GM12878 (cell line): ENCODE data around the gene CHFR. TPM values are rescaled to one million over a fixed set of nuclear protein-coding genes. Genes with fewer than 3 reads are reported as not detected.

ENCODE experiments used
- ATAC-seq: fragments of 200-7000 bp; cut with Tn5 transposase; 3 replicates; pipeline ENCODE4 v1.9.1; 2020; ENCODE audit warnings: mild to moderate bottlenecking, moderate library complexity
- BruUV-seq: library from RNA; stranded (reverse); fragments of 400-500 nt; replicated peaks from 2 replicates; lab custom pipeline; 2021; lab: Mats Ljungman, UMichigan
- CTCF ChIA-PET: fragments of 300-600 bp; sonication (Branson Sonifier 250); formaldehyde crosslinking; extraction: SDS; loops from one replicate; lab custom pipeline; 2021; ENCODE audit warnings: inconsistent platforms; lab: Yijun Ruan, JAX
- POLR2A ChIA-PET: fragments of 350-600 bp; formaldehyde crosslinking; extraction: SDS; loops from one replicate; lab custom pipeline; 2021; ENCODE audit warnings: inconsistent platforms; lab: Charles Lee
- RAD21 ChIA-PET: fragments of 300-600 bp; sonication (Branson Sonifier 250); formaldehyde crosslinking; loops from one replicate; lab custom pipeline; 2023; ENCODE audit warnings: antibody characterized with exemption; ENCODE audit not compliant: unreplicated experiment; lab: Charles Lee
- SMC1A ChIA-PET: fragments of 300-600 bp; sonication (Branson Sonifier 250); formaldehyde crosslinking; loops from one replicate; lab custom pipeline; 2023; ENCODE audit not compliant: unreplicated experiment, uncharacterized antibody; lab: Charles Lee
- DNase-seq: peaks from one replicate; pipeline ENCODE4 v3.0.0-alpha.2; 2011; ENCODE audit warnings: low read depth, low spot score
- FAIRE-seq: peaks from 3 replicates; lab custom pipeline; 2011; peaks lifted over from hg19 to GRCh38; lab: Jason Lieb, UNC
- H2AFZ ChIP-seq: 2 replicates; pipeline ENCODE4 v1.6.0; 2011; ENCODE audit warnings: low read depth, low read length, control low read depth; ENCODE audit not compliant: control insufficient read depth
- H3K27ac ChIP-seq: 2 replicates; pipeline ENCODE4 v1.5.1; 2011; ENCODE audit warnings: control low read depth; ENCODE audit not compliant: control insufficient read depth, insufficient read depth
- H3K27me3 ChIP-seq, 2 experiments: replicated peaks in 1 of 2; 2 replicates each; pipeline versions ENCODE4 v1.6.0 to v1.6.1; 2011; ENCODE audit warnings: low read length in 1 of 2; ENCODE audit not compliant: control insufficient read depth in 2 of 2, insufficient read depth in 2 of 2
- H3K36me3 ChIP-seq, 2 experiments: 2 replicates each; pipeline ENCODE4 v1.5.1; 2011; ENCODE audit warnings: low read length in 1 of 2; ENCODE audit not compliant: control insufficient read depth in 2 of 2, insufficient read depth in 2 of 2
- H3K4me1 ChIP-seq: 2 replicates; pipeline ENCODE4 v1.6.1; 2011; ENCODE audit warnings: mild to moderate bottlenecking, low read length, moderate library complexity, mixed read lengths; ENCODE audit not compliant: control insufficient read depth, insufficient read depth
- H3K4me2 ChIP-seq: 2 replicates; pipeline ENCODE4 v1.6.0; 2011; ENCODE audit warnings: control low read depth; ENCODE audit not compliant: control insufficient read depth, insufficient read depth
- H3K4me3 ChIP-seq: fragments of 200-600 bp; sonication (generic); 2 replicates; pipeline ENCODE4 v1.5.1; 2016
- H3K79me2 ChIP-seq: 2 replicates; pipeline ENCODE4 v1.6.0; 2011; ENCODE audit warnings: low read length; ENCODE audit not compliant: control insufficient read depth, insufficient read depth
- H3K9ac ChIP-seq: 2 replicates; pipeline ENCODE4 v1.8.0; 2011; ENCODE audit warnings: low read length, control low read depth, mixed read lengths; ENCODE audit not compliant: control insufficient read depth, insufficient read depth
- H3K9me3 ChIP-seq: replicated peaks from 3 replicates; pipeline ENCODE4 v1.5.1; 2011; ENCODE audit warnings: mild to moderate bottlenecking, low read length; ENCODE audit not compliant: control insufficient read depth, insufficient read depth
- H4K20me1 ChIP-seq: 2 replicates; pipeline ENCODE4 v1.6.0; 2011; ENCODE audit not compliant: control insufficient read depth, insufficient read depth
- CBFB ChIP-seq: IDR thresholded peaks from 2 replicates; pipeline ENCODE4 v1.6.1; 2016; ENCODE audit warnings: antibody characterized with exemption, low read depth
- CREB1 ChIP-seq: IDR thresholded peaks from 2 replicates; pipeline ENCODE4 v1.6.1; 2012; ENCODE audit warnings: low read depth, mild to moderate bottlenecking, inconsistent platforms
- HDGF ChIP-seq: fragments of 450-650 bp; IDR thresholded peaks from 2 replicates; pipeline ENCODE4 v1.6.1; 2016; ENCODE audit warnings: antibody characterized with exemption
- KLF5 ChIP-seq: fragments of 450-650 bp; IDR thresholded peaks from 2 replicates; pipeline ENCODE4 v1.6.1; 2014; ENCODE audit warnings: mild to moderate bottlenecking; ENCODE audit not compliant: partially characterized antibody
- LARP7 ChIP-seq: fragments of 450-650 bp; IDR thresholded peaks from 2 replicates; pipeline ENCODE4 v1.6.1; 2017; ENCODE audit warnings: mild to moderate bottlenecking
- MTA2 ChIP-seq: fragments of 450-650 bp; IDR thresholded peaks from 2 replicates; pipeline ENCODE4 v1.6.1; 2016; ENCODE audit warnings: low read depth, mild to moderate bottlenecking, moderate library complexity
- PAX5 ChIP-seq: IDR thresholded peaks from 2 replicates; pipeline ENCODE4 v1.6.1; 2011; ENCODE audit warnings: low read depth, low read length, borderline replicate concordance
- POLR2A ChIP-seq: IDR thresholded peaks from 2 replicates; pipeline ENCODE4 v1.6.1; 2011; ENCODE audit warnings: low read depth, mild to moderate bottlenecking, low read length
- SREBF2 ChIP-seq: IDR thresholded peaks from 2 replicates; pipeline ENCODE4 v1.6.1; 2012; ENCODE audit warnings: mild to moderate bottlenecking, low read length
- TARDBP ChIP-seq: IDR thresholded peaks from 2 replicates; pipeline ENCODE4 v1.6.1; 2016; ENCODE audit warnings: borderline replicate concordance
- WGBS: methylation state at CpG from one replicate; pipeline ENCODE4 v1.1.6; 2016; ENCODE audit warnings: low lambda C conversion rate; ENCODE audit not compliant: insufficient replicate concordance, insufficient coverage; ENCODE audit errors: missing lambda C conversion rate; 5-methylcytosine and 5-hydroxymethylcytosine counted together
- in situ Hi-C: fragments of 300-500 bp; cut with MboI; formaldehyde crosslinking; loops from 9 replicates; pipeline ENCODE4 v1.14.3; 2018; ENCODE audit warnings: mixed read lengths
- intact Hi-C: fragments of 100-400 bp; cut with micrococcal nuclease; formaldehyde crosslinking; loops from one replicate; pipeline ENCODE4 v1.14.2; 2022; ENCODE audit not compliant: unreplicated experiment
- polyA plus RNA-seq, 11 experiments: library from polyadenylated mRNA; depleted of rRNA in 4 of 11; unstranded in 6 of 11; stranded (reverse) in 5 of 11; fragments of >200 nt; fragmentation: Nextera tagmentation in 4 of 11; fragmentation: Illumina TruSeq in 1 of 11; extraction: Ambion mirVana in 4 of 11; extraction: Trizol in 1 of 11; gene quantifications; 1 replicate in 1 of 11; 2 replicates in 10 of 11; pipeline versions ENCODE4 v1.2.1 to v1.2.3, GENCODE V29; 2011 to 2016; ENCODE audit warnings: inconsistent platforms in 2 of 11, missing spikeins in 2 of 11, low read depth in 1 of 11
- total RNA-seq, 4 experiments: library from RNA; depleted of rRNA in 3 of 4; stranded (reverse); fragments of >200 nt in 3 of 4; fragmentation: Illumina TruSeq in 1 of 4; extraction: Trizol in 1 of 4; gene quantifications; 2 replicates each; pipeline versions ENCODE4 v1.2.1 to v1.2.3, GENCODE V29; 2013 to 2021

Gene CHFR
- total and polyA plus RNA-seq, 10 of the 15 experiments (the other 5 are each of a cell fraction or from before 2014, with no cell fraction given): 1.1 to 49.4 (median 34.4) TPM

DNA sequence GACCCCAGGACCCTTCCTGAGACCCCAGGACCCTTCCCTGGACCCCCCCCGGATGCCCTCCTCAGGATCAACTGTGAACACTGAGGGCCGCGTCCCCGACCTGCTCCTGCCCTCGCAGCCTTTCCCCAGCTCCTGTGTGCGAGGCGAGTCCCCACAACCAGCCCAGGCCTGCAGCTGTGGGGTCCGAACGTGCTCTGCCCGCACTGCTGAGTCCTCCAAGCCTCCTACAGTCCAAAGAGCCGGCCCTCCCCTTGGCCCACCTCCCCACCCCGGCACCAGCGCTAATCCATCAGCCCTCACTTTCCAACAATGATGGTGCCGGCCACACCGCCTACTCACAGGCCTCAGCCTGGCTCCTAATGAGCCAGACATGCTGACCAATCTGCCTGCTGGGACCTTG, 99.5 kb downstream of the CHFR start (continued):
- no peak for TF ChIP-seq MTA2

DNA sequence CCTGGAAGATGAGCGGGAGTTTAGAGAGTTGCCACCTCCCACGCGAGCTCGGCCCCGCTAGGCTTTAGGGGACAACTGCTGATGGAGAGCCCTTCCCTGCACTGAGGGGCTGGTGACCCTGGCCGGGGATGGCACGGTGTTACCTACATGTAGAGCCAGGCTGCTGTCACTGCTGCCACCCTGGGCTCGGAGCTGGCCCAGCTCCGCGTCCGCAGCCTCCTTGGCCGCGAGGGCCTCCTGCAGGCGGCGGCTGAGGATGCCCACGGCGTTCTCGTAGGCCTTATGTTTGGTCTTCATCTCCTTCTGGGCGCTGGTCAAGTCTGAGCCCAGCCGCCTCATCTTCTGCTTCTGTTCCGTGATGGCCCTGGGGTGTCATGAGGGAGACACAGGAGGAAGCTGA, 101.2 kb downstream of the CHFR start:
- BruUV-seq: no TSS peak

DNA sequence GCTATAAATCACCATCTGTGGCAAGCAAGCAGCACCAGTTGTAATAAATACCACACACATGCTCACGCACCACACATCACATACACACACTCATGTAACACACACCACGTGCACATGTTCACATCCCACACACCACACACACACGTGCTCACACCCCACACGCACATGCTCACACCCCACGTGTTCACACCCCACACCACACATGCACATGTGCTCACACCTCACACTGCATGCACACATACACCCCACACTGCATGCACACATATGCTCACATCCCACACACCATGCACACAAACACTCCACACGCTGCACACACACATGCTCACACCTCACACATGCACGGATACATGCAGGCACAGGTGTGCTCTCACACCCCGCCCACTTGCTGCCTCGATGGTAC, 102.8 kb downstream of the CHFR start:
- 89% methylated on average over 9 of the region's 9 CpGs for WGBS
- H3K4me1 ChIP-seq: no peaks in the 10 kb centered on the region
- no TSS peak for BruUV-seq
- no peaks in the 10 kb centered on the region for H3K79me2 ChIP-seq
- no peaks in the 10 kb centered on the region for H3K9me3 ChIP-seq
- no peak overlapping the region for H2AFZ ChIP-seq
- peaks cover 18 to 46% of the 10 kb centered on the region in 2 experiments for H3K36me3 ChIP-seq
- no peak overlapping the region for H3K27ac ChIP-seq
- ChIA-PET POLR2A (no interaction called here), CTCF (no interaction called here), RAD21 (no interaction called here), SMC1A (no interaction called here)
- H4K20me1 ChIP-seq: no peaks in the 10 kb centered on the region
- no peaks in the 10 kb centered on the region for H3K27me3 ChIP-seq
- H3K4me2 ChIP-seq: no peak overlapping the region
- in situ Hi-C loops (no loop called here), intact Hi-C loops (no loop called here)
- H3K9ac ChIP-seq: no peak overlapping the region
- FAIRE-seq (no peak), DNase-seq (no peak), ATAC-seq (no peak)
- H3K4me3 ChIP-seq: no peak overlapping the region
- TF ChIP-seq HDGF: 0 out of 2 replicates have a peak, but pooled peaks have one; percentile 27
- TF ChIP-seq POLR2A: peak; percentile 71
- no peak for TF ChIP-seq CBFB
- TF ChIP-seq TARDBP: 0 out of 2 replicates have a peak, but pooled peaks have one; percentile 23
- no peak for TF ChIP-seq CREB1
- no peak for TF ChIP-seq PAX5
- TF ChIP-seq KLF5: no peak
- no peak for TF ChIP-seq LARP7

More for the DNA sequence above, 101.2 kb downstream of the CHFR start:
- Histone ChIP-seq H3K9me3 (no peaks in the 10 kb centered on the region), H3K4me1 (no peaks in the 10 kb centered on the region), H4K20me1 (no peaks in the 10 kb centered on the region), H3K4me2 (no peak overlapping the region), H3K9ac (no peak overlapping the region), H3K79me2 (no peaks in the 10 kb centered on the region), H3K4me3 (no peak overlapping the region), H3K36me3 (peaks cover 20 to 39% of the 10 kb centered on the region in 2 experiments), H2AFZ (no peak overlapping the region), H3K27ac (no peak overlapping the region), H3K27me3 (no peaks in the 10 kb centered on the region)
- FAIRE-seq (no peak), DNase-seq (no peak), ATAC-seq (no peak)
- intact Hi-C loops (no loop called here), in situ Hi-C loops (no loop called here)
- SMC1A ChIA-PET: no interaction called here
- WGBS: 94% methylated on average over 19 of the region's 21 CpGs
- RAD21 ChIA-PET: interaction anchor here (0.6 kb wide), 1 partner anchor 349 kb away, joined by 3 read pairs; no protein-coding TSS in a partner anchor
- POLR2A ChIA-PET: no interaction called here
- TF ChIP-seq SREBF2: no peak
- CTCF ChIA-PET: no interaction called here
